Dedifferentiated amniotic fluid mesenchymal stem cell (primary cell): ENCODE data around the gene MARS2.
A peak's percentile ranks its signal among the peaks of the same experiment; 100 is the strongest.
"Not testable (repeated sequence)": the region's sequence is repeated elsewhere in the genome, so short reads cannot be mapped to it uniquely, and the experiment has no call there.

Experiments
- DNase-seq: peaks from one replicate; pipeline ENCODE4 v3.0.0-alpha.2; 2016; ENCODE audit errors: extremely low spot score

The MARS2 gene

GRCh38 chr2:197705121-197705911 lies at the start of gene MARS2:
TSS of gene MARS2 (plus strand) at chr2:197705369. CDS start at chr2:197705406, 37 bp downstream.
- DNase-seq = peak; percentile 89

DNA sequence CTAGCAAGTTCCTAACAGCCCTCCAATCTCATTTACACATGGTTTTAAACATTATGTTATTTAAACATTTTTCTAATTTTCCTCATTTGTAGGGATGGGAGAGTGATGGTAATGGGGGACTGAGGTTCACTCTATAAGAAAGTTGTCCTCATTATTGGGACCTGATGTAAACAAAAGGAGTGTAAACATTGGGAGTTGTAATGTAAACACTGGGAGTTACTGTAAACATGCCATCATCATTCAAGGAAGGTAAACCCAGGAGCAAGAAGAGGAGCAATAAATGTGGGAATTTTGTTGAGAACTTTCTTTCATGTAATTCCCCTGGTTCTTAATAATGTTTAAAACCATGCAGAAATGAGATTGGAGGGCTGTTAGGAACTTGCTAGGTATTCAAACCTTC lies 47.6 kb upstream of the MARS2 start:
- DNase-seq = no peak

- DNase-seq = no peak
Measured at GRCh38 chr2:197661626-197662025, 43.5 kb upstream of the MARS2 start.

DNA sequence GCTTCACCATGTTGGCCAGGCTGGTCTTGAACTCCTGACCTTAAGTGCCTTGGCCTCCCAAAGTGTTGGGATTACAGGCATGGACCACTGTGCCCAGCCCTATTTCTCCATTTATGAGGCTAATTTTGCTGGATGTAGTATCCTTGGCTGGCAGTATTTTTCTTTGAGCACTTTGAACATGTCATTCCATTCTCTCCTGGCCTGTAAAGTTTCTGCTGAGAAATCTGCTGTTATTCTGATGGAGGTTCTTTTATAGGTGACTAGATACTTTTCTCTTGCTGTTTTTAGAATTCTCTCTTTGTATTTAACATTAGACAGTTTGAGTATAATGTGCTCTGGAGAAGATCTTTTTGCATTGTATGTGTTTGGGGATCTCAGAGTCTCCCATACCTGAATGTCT lies 38.9 kb upstream of the MARS2 start:
- no peak for DNase-seq

DNA sequence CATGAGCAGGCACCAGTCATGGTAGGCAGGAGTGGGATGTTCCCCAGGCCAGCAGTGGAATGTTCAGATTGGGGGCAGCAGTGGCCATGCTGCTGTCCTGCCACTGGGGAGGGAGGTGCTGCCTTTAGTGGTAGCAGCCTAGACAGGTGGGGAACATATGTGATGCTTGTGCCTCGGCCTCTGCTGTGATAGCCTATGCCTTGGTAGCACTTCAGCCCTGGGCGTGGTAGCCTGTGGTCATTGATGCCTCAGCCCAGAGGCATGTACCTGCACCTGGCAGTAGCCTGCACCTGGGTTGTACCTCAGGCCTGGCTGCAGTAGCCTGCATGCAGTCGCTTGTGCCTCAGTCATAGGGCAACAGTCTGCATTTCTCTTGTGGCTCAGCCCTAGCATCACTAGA lies 36.9 kb upstream of the MARS2 start:
- DNase-seq = no peak

- no peak for DNase-seq
Measured at GRCh38 chr2:197669077-197669476, 36.1 kb upstream of the MARS2 start.

DNA sequence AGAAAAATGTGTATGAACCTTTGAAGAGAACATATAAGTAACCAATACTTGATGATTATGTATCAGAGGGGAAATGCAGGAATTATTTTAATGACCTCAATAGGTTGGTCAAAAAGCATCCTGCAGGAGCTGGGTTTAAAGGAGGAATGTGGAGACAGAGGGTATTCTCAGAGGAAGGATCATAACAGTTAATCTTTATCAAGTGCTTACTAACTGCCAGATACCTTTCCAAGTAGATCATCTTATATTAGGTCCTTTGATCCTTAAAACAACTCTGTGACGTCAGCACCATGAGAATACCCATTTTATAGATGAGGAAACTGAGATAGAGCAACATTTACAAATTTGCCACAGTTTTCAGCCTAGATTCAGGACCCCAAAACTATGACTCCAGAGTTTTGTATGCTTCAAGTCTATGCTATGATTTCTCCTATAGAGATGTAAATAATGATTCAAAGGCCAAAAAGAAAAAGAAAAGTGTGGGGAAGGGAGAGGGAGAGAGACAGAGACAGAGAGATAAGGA lies 32.7 kb upstream of the MARS2 start:
- no peak for DNase-seq

DNA sequence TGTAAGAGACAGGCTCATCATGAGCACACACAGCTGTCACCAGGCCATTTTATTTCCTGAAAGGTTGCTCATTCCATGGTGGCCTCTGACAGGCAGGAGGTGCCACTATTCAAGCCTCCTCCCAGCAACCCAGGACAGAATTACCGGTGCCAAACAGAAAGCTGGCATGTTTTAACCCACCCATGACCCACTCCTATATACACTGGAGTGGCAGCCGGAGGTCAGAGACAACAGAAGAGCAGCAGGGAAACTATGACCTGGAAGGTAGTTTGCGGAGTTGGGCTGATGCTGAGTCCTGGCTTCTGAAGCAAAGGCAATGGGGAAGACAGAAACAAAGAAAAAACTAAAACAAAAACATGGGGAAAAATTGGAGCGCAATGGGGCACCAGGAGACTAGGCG lies 32.1 kb upstream of the MARS2 start:
- DNase-seq = no peak

- no peak for DNase-seq
Measured at GRCh38 chr2:197673606-197674005, 31.6 kb upstream of the MARS2 start.

- no peak for DNase-seq
Measured at GRCh38 chr2:197674060-197674459, 31.1 kb upstream of the MARS2 start.

DNA sequence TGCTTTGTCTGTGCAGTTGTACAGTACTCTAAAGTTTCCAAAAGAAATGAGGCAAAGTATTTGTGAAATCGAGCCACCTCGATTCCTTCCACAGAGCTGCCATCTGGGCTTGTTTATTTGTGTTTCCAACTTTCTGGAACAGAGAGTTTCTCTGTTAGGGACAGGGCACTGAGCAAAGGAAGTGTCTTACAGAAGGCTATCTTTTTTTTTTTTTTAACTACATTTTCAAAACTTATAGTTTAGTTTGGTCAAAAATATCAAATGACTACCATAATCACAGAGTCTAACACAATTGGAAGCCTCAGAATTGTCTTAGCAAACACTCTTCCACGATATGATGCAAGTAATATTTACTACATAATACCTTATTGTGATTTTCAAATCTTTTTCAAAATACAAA lies 30.6 kb upstream of the MARS2 start:
- DNase-seq = peak; percentile 43

GRCh38 chr2:197675246-197675645 lies 29.9 kb upstream of the MARS2 start, which contains the start of gene RFTN2:
TSS of gene RFTN2 (minus strand) at chr2:197675587. CDS start at chr2:197675458, 129 bp downstream.
- peak; percentile 21 for DNase-seq

DNA sequence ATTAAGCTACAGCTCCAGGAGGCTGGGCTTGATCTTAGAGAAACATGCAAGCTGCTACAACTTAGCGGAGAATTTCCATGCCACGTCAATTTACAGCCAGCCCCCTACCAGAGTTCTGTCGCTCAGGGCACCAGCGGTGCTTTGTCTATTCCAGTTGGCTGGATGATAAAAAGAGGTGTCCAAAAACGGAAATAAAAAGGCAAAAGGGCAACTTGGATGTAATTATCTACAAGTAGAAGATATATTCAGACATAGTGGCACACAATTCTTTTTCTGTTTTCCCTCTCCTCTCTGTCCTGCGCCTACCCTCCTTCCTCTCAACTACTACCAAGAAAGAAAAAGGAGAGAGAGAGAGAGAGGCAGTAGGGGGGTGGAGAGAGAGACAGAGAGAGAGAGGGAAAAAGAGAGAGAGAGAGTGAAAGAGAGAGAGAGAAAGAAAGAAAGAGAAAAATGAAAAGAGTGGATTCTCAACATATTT lies 29.4 kb upstream of the MARS2 start:
- DNase-seq = peak; percentile 85

- no peak for DNase-seq
Measured at GRCh38 chr2:197677056-197677455, 28.1 kb upstream of the MARS2 start.

DNA sequence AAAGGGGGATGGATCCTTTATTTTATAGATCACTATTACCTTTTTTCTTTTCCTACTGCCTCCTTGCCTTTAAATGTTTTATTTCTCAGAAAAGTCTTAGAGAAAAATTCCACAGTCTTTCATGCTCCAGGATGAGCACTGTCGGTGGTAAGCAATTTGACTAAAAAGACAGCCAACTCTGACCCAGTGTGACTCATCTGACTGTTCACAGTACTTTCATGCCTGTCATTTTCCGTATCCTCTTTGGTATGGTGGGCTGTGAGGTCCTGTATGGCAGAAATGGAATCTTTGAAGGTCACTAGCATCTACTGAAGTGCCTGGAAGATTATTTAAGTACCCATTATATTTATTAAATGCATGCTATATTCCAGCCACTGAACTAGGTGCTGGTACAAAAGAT lies 27.7 kb upstream of the MARS2 start:
- no peak for DNase-seq

DNA sequence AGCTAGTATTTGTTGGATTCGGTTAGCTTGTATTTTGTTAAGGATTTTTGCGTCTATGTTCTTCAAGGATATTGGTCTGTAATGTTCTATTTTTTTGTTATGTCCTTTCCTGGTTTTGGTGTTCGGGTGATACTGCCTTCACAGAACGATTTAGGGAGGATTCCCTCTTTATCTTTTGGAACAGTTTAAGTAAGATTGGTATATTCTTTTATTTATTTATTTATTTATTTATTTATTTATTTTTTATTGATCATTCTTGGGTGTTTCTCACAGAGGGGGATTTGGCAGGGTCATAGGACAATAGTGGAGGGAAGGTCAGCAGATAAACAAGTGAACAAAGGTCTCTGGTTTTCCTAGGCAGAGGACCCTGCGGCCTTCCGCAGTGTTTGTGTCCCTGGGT lies 10.0 kb upstream of the MARS2 start:
- not testable (repeated sequence) for DNase-seq

DNA sequence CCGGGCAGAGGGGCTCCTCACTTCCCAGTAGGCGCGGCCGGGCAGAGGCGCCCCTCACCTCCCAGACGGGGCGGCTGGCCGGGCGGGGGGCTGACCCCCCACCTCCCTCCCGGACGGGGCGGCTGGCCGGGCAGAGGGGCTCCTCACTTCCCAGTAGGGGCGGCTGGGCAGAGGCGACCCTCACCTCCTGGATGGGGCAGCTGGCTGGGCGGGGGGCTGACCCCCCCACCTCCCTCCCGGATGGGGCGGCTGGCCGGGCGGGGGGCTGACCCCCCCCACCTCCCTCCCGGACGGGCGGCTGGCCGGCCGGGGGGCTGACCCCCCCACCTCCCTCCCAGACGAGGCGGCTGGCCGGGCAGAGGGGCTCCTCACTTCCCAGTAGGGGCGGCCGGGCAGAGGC lies 9.2 kb upstream of the MARS2 start:
- not testable (repeated sequence) for DNase-seq

- DNase-seq = not testable (repeated sequence)
Measured at GRCh38 chr2:197696571-197696970, 8.6 kb upstream of the MARS2 start.

- DNase-seq = not testable (repeated sequence)
Measured at GRCh38 chr2:197699724-197700123, 5.4 kb upstream of the MARS2 start.

GRCh38 chr2:197700960-197701359 lies 4.2 kb upstream of the MARS2 start:
- no peak for DNase-seq

DNA sequence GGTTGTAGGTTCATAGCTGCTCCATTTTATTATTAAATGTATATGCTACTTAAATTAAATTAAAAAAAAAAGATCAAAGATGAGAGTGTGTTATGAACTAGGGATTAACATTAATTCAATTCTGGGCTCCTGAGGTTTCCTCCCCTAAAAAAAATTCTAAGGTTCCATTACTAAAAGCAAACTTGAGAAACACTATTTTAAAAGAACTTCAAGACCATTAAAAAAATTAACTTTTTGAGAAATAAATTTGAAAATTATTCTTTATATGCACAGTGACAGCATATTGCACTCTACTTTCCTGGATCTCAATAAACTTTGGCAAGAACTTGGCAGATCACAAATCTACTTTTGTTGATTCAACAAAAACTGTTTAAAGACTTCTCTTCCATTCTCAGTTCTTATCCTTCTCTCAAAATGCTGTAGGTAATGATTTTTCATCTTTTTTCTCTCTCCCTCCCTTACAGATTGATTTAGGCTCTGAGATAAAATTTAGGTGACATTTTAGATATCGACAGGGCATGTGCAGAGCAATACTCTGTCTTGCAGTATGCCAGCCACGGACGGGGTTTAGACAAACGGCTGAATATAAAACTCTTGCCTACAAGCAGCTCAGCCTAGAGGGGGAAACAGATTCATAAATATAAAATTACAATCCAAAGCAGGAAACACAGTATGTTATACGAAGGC lies 592 bp upstream of the MARS2 start:
- no peak for DNase-seq

DNA sequence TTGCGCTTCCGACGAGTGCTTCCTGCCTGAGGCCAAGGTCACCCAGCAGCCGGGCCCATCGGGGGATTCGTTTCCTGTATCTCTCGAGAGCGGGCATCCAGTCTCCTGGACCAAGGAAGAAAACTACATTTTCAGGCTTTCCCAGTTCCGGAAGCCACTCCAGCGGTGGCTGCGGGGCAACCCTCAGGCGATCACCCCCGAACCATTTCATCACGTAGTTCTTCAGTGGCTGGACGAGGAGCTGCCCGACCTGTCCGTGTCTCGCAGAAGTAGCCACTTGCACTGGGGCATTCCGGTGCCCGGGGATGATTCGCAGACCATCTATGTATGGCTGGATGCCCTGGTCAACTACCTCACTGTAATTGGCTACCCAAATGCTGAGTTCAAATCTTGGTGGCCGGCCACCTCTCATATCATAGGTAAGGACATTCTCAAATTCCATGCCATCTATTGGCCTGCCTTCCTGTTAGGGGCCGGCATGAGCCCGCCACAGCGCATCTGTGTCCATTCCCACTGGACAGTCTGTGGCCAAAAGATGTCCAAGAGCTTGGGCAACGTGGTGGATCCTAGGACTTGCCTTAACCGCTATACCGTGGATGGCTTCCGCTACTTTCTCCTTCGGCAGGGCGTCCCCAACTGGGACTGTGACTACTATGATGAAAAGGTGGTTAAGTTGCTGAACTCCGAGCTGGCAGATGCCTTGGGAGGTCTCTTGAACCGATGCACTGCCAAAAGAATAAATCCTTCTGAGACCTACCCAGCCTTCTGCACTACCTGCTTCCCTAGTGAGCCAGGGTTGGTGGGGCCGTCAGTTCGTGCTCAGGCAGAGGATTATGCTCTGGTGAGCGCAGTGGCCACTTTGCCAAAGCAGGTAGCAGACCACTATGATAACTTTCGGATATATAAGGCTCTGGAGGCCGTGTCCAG lies 1.0 kb downstream of the MARS2 start:
- no peak for DNase-seq
